Measurements from ENCODE around the gene FBRSL1. TPM values are rescaled to one million over a fixed set of nuclear protein-coding genes. Genes with fewer than 3 reads are reported as not detected.

Gene FBRSL1
- polyA plus RNA-seq, 3 donors: 0.39 to 28.7 (median 0.74) TPM

- peaks cover 13% of the 10 kb centered on the region for H3K4me1 Mint-ChIP-seq
- H3K27ac Mint-ChIP-seq: no peak overlapping the region
- Histone ChIP-seq H3K4me3 (replicated peaks in 1 of 3; ENCODE audit: low read depth in 2 of 3, low read length in 3 of 3) (no peak overlapping the region), H3K27me3 (ENCODE audit: control insufficient read depth in 2 of 2, insufficient read depth in 2 of 2, low read length in 2 of 2) (no peaks in the 10 kb centered on the region), H3K36me3 (replicated peaks in 1 of 2; ENCODE audit: control insufficient read depth in 1 of 2, insufficient read depth in 2 of 2, low read length in 2 of 2) (peaks cover 41 to 66% of the 10 kb centered on the region in 2 donors), H3K9ac (ENCODE audit: insufficient read depth, low read length, poor library complexity, severe bottlenecking) (no peak overlapping the region), H4K20me1 (ENCODE audit: insufficient read depth, low read length) (peaks cover 100% of the 10 kb centered on the region), H3K4me2 (replicated peaks; ENCODE audit: extremely low read depth, low read length, poor library complexity, severe bottlenecking) (no peak overlapping the region), H3K4me1 (ENCODE audit: control insufficient read depth in 1 of 2, insufficient read depth in 2 of 2, low read length in 2 of 2) (peaks cover 0 to 7% of the 10 kb centered on the region in 2 donors), H3K9me3 (replicated peaks in 1 of 2; ENCODE audit: control insufficient read depth in 1 of 2, insufficient read depth in 1 of 2, low read length in 2 of 2) (no peaks in the 10 kb centered on the region), H3K79me2 (ENCODE audit: insufficient read depth, low read length) (peaks cover 37% of the 10 kb centered on the region), H3K27ac (ENCODE audit: low read depth in 1 of 2, low read length in 2 of 2) (no peak overlapping the region), H2AFZ (ENCODE audit: insufficient read depth, low read depth, low read length, poor library complexity, severe bottlenecking) (no peak overlapping the region)
- whole genome bisulfite sequencing (ENCODE audit: insufficient coverage): 96% methylated on average over 24 of the region's 28 CpGs
- intact Hi-C loops (cut with micrococcal nuclease): no loop called here
- H3K27me3 Mint-ChIP-seq (ENCODE audit: low read depth in 3 of 3): peaks cover 0 to 28% (median 0%) of the 10 kb centered on the region in 3 donors
- no peak for TF ChIP-seq CTCF (IDR thresholded peaks at IDR 0.05)
- no peak for DNase-seq
- H3K9me3 Mint-ChIP-seq: peaks cover 0 to 7% (median 2%) of the 10 kb centered on the region in 7 donors
- no peak overlapping the region for H3K4me3 Mint-ChIP-seq
- H3K36me3 Mint-ChIP-seq: peaks cover 19 to 53% of the 10 kb centered on the region in 2 donors
These were observed 22.5 kb downstream of the FBRSL1 start for GRCh38 chr12:132512197-132513069.

DNA sequence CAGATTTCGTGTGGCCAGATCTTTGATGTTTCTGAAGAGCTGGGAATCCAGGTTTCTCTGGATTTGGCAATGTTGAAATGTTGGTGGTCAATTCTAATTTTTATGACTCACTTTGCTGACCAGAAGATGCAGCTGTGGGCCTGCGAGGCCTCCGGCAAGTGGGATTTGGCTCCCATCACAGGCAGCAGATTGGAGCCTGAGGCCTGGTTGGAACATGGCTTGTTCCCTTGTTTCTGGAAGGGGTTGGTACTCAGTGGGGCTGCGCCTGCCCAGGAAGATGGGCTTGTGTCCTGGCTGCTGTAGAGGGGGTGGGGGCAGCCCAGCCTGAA, 23.1 kb downstream of the FBRSL1 start:
- H3K4me1 ChIP-seq (ENCODE audit: control insufficient read depth in 1 of 2, insufficient read depth in 2 of 2, low read length in 2 of 2): peaks cover 0 to 7% of the 10 kb centered on the region in 2 donors
- H3K79me2 ChIP-seq (ENCODE audit: insufficient read depth, low read length): peaks cover 37% of the 10 kb centered on the region
- peaks cover 100% of the 10 kb centered on the region for H4K20me1 ChIP-seq (ENCODE audit: insufficient read depth, low read length)
- H3K4me3 ChIP-seq (replicated peaks in 1 of 3; ENCODE audit: low read depth in 2 of 3, low read length in 3 of 3): no peak overlapping the region
- H3K4me2 ChIP-seq (replicated peaks; ENCODE audit: extremely low read depth, low read length, poor library complexity, severe bottlenecking): no peak overlapping the region
- Mint-ChIP-seq H3K4me3 (no peak overlapping the region), H3K27me3 (ENCODE audit: low read depth in 3 of 3) (peaks cover 0 to 27% (median 0%) of the 10 kb centered on the region in 3 donors), H3K27ac (peak overlapping the region in 1 of 7 donors; percentile 64), H3K36me3 (peaks cover 25 to 55% of the 10 kb centered on the region in 2 donors), H3K9me3 (peaks cover 1 to 7% (median 5%) of the 10 kb centered on the region in 7 donors), H3K4me1 (peaks cover 13% of the 10 kb centered on the region)
- no peak overlapping the region for H2AFZ ChIP-seq (ENCODE audit: insufficient read depth, low read depth, low read length, poor library complexity, severe bottlenecking)
- 90% methylated on average over 4 of the region's 4 CpGs for WGBS (ENCODE audit: insufficient coverage)
- H3K9ac ChIP-seq (ENCODE audit: insufficient read depth, low read length, poor library complexity, severe bottlenecking): no peak overlapping the region
- H3K36me3 ChIP-seq (replicated peaks in 1 of 2; ENCODE audit: control insufficient read depth in 1 of 2, insufficient read depth in 2 of 2, low read length in 2 of 2): peaks cover 43 to 69% of the 10 kb centered on the region in 2 donors
- H3K27ac ChIP-seq (ENCODE audit: low read depth in 1 of 2, low read length in 2 of 2): no peak overlapping the region
- no peak for TF ChIP-seq CTCF (IDR thresholded peaks at IDR 0.05)
- DNase-seq: no peak
- H3K27me3 ChIP-seq (ENCODE audit: control insufficient read depth in 2 of 2, insufficient read depth in 2 of 2, low read length in 2 of 2): no peaks in the 10 kb centered on the region
- intact Hi-C loops (cut with micrococcal nuclease): no loop called here
- H3K9me3 ChIP-seq (replicated peaks in 1 of 2; ENCODE audit: control insufficient read depth in 1 of 2, insufficient read depth in 1 of 2, low read length in 2 of 2): peaks cover 0 to under 1% of the 10 kb centered on the region in 2 donors
